A549 (cell line): Measurements from ENCODE around the gene WNT16.

Source experiments
- CTCF ChIP-seq: fragments of >200 bp; sonication (Bioruptor Twin); formaldehyde crosslinking; IDR thresholded peaks from 3 replicates; pipeline ENCODE4 v1.5.1; 2016
- ESRRA ChIP-seq: fragments of 150-350 bp; IDR thresholded peaks from 2 replicates; pipeline ENCODE4 v1.6.1; 2014; ENCODE audit warnings: mild to moderate bottlenecking, low read length, borderline replicate concordance
- FOXS1 ChIP-seq: fragments of 250-450 bp; sonication (Bioruptor Pico); IDR thresholded peaks from 2 replicates; pipeline ENCODE4 v1.5.0; 2020; ENCODE audit warnings: mild to moderate bottlenecking, moderate library complexity
- JUN ChIP-seq, 2 experiments: fragments of >200 bp; sonication (Bioruptor Twin); formaldehyde crosslinking; IDR thresholded peaks; 2 replicates in 1 of 2; 3 replicates in 1 of 2; pipeline ENCODE4 v1.6.1; 2016 to 2017
- KDM1A ChIP-seq: fragments of 200-600 bp; sonication (generic); IDR thresholded peaks from 2 replicates; pipeline ENCODE4 v1.6.1; 2016; ENCODE audit warnings: low read depth, mild to moderate bottlenecking
- MAZ ChIP-seq: fragments of 150-350 bp; IDR thresholded peaks from 2 replicates; pipeline ENCODE4 v1.6.1; 2014; ENCODE audit warnings: antibody characterized with exemption, low read depth, low read length, borderline replicate concordance
- PBX3 ChIP-seq: IDR thresholded peaks from 2 replicates; pipeline ENCODE4 v1.6.1; 2012
- POLR2A ChIP-seq: IDR thresholded peaks from 2 replicates; pipeline ENCODE4 v1.6.1; 2012; ENCODE audit warnings: mild to moderate bottlenecking, low read length
- RAD21 ChIP-seq, 2 experiments: fragments of >200 bp in 1 of 2; sonication (Bioruptor Twin) in 1 of 2; formaldehyde crosslinking in 1 of 2; IDR thresholded peaks in 1 of 2; conservative IDR thresholded peaks in 1 of 2; 2 replicates in 1 of 2; 3 replicates in 1 of 2; pipeline ENCODE4 v1.6.1; 2012 to 2018; ENCODE audit warnings: inconsistent platforms in 1 of 2
- RFX5 ChIP-seq: fragments of 450-650 bp; IDR thresholded peaks from 2 replicates; pipeline ENCODE4 v1.7.1; 2014; ENCODE audit warnings: antibody characterized with exemption, mild to moderate bottlenecking, moderate library complexity
- SMC3 ChIP-seq: fragments of >200 bp; sonication (Bioruptor Twin); formaldehyde crosslinking; IDR thresholded peaks from 3 replicates; pipeline ENCODE4 v1.6.1; 2018; ENCODE audit warnings: inconsistent platforms
- TP53 ChIP-seq: fragments of 250-450 bp; sonication (Bioruptor Pico); IDR thresholded peaks from 2 replicates; pipeline ENCODE4 v1.5.0; 2021; ENCODE audit warnings: mild to moderate bottlenecking, moderate library complexity
- ZFP36 ChIP-seq: fragments of 450-650 bp; IDR thresholded peaks from 2 replicates; pipeline ENCODE4 v1.6.1; 2014; ENCODE audit warnings: borderline replicate concordance; ENCODE audit not compliant: partially characterized antibody

- TF ChIP-seq CTCF (no peak), ZFP36 (no peak), POLR2A (no peak), RAD21 (conservative IDR thresholded peaks at IDR 0.05 in 1 of 2, IDR thresholded peaks at IDR 0.05 in 1 of 2) (no peak), ESRRA (no peak), SMC3 (no peak), TP53 (CRISPR knock-in tag) (no peak), PBX3 (no peak), RFX5 (no peak), KDM1A (no peak), FOXS1 (CRISPR knock-in tag) (no peak), MAZ (no peak), JUN (IDR thresholded peaks at IDR 0.05) (no peak)
Measured at GRCh38 chr7:121307021-121307574, 21.7 kb upstream of the WNT16 start.
